ENCODE data around the gene IRF2BP2.

GRCh38 chr1:234626391-234626790, 16.4 kb upstream of the IRF2BP2 start:
- TF ChIP-seq EZH2 (IDR thresholded peaks at IDR 0.05) (no peak), POLR2AphosphoS5 (IDR thresholded peaks at IDR 0.05; ENCODE audit: borderline replicate concordance, low read depth, low read length) (no peak), FOXP2 (optimal IDR thresholded peaks at IDR 0.05; ENCODE audit: control extremely low read depth, extremely low read length, insufficient read depth) (no peak)

Data from SK-N-MC (cell line).